Measurements from ENCODE around the gene VARS2.

The VARS2 gene

DNA sequence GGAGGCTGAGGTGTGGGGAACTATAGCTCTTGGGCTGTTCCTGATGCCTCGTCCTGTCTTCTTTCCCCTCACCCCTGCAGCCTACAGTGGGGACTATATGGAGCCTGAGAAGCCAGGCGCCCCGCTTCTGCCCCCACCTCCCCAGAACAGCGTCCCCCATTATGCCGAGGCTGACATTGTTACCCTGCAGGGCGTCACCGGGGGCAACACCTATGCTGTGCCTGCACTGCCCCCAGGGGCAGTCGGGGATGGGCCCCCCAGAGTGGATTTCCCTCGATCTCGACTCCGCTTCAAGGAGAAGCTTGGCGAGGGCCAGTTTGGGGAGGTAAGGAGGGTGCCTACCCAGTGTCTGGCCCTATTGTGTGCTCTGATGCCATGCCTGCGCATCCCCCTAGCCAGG lies 17.5 kb upstream of the VARS2 start:
- in situ Hi-C loops (cut with MboI; ENCODE audit: low sequenced_read_pairs) = no loop called here

GRCh38 chr6:30897882-30898281 lies 16.2 kb upstream of the VARS2 start:
- in situ Hi-C loops (cut with MboI; ENCODE audit: low sequenced_read_pairs) = no loop called here

GRCh38 chr6:30898750-30899360 lies 15.2 kb upstream of the VARS2 start:
- in situ Hi-C loops (cut with MboI; ENCODE audit: low sequenced_read_pairs) = no loop called here

DNA sequence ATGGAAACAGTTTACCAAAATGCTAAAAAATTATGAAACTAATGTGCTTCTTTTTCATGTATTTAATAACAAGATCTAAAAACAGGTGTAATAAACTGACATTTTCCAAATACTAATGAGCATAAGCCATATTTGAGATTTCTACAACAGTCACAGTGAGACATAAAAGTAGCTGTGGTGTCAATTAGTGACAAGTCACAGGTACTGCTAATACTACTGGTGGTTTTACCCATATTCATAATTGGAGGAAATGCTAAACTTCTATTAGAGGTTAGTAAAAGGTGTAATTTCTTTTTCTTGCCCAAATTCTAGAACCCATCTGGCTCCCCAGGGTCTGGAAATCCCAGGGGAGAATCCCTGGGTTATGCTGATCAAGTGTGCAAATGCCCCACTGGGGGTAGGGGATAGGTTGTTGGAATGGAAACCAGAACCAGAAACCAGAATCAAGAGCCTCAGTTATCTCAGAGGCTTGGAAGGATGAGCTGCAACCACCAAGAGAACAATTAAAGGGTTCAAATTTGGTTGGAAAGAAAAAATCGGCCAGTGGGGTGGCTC lies 13.1 kb upstream of the VARS2 start:
- in situ Hi-C loops (cut with MboI; ENCODE audit: low sequenced_read_pairs) = loop anchor here (25.0 kb wide), 1 partner anchor 186 kb away; no protein-coding TSS in a partner anchor

DNA sequence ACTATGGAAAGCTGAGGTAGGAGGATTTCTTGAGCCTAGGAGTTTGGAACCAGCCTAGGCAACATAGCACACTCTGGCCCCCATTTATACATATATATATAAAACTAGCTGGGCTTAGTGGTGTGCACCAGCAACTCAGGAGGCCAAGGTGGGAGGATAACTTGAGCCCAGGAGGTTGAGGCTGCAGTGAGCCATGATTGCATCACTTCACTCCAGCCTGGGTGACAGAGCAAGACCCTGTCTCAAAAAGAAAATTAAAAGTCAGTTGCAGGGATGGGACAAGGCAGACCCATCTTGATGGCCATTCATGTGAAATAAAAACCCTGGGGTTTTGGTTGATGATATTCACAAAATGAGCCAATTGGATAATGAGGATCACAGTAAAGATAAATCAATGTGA lies 12.6 kb upstream of the VARS2 start:
- in situ Hi-C loops (cut with MboI; ENCODE audit: low sequenced_read_pairs) = loop anchor here (25.0 kb wide), 1 partner anchor 186 kb away; no protein-coding TSS in a partner anchor

DNA sequence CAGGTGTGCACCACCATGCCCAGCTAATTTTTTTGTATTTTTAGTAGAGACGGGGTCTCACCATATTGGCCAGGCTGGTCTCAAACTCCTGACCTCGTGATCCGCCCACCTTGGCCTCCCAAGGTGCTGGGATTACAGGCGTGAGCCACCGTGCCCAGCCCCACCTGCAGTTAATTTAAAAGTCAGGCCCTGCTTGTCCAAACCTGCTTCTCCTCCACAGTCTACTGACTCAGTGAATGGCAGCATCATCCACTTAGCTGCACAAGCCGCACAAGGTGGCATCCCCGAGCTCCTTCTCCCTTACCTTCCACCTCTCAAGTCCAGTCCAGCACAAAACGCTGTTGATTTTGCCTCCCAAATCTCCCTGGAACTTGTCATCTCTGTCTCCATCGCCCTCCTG lies 11.8 kb upstream of the VARS2 start:
- in situ Hi-C loops (cut with MboI; ENCODE audit: low sequenced_read_pairs) = loop anchor here (25.0 kb wide), 1 partner anchor 185 kb away; no protein-coding TSS in a partner anchor

GRCh38 chr6:30902709-30903108 lies 11.3 kb upstream of the VARS2 start:
- in situ Hi-C loops (cut with MboI; ENCODE audit: low sequenced_read_pairs) = loop anchor here (25.0 kb wide), 1 partner anchor 185 kb away; no protein-coding TSS in a partner anchor

GRCh38 chr6:30903236-30903635 lies 10.8 kb upstream of the VARS2 start:
- in situ Hi-C loops (cut with MboI; ENCODE audit: low sequenced_read_pairs) = loop anchor here (25.0 kb wide), 1 partner anchor 184 kb away; no protein-coding TSS in a partner anchor

DNA sequence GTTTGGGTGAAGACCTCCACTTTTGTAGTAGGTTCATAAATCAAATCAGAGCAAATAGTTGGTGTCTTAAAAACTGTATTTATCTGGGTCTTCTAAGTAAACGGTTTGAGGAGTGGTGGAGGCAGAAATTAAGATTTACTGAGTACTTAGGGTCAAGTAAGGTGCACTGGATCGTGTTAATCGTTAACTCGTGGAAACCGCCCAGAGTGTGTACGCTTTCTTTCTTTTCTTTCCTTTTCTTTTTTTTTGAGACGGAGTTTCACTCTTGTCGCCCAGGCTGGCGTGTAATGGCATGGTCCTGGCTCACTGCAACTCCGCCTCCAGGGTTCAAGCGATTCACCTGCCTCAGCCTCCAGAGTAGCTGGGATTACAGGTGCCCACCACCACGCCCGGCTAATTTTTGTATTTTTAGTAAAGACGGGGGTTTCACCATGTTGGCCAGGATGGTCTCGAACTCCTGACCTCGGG lies 6.7 kb upstream of the VARS2 start:
- in situ Hi-C loops (cut with MboI; ENCODE audit: low sequenced_read_pairs) = loop anchor here (25.0 kb wide), 1 partner anchor 180 kb away; no protein-coding TSS in a partner anchor

DNA sequence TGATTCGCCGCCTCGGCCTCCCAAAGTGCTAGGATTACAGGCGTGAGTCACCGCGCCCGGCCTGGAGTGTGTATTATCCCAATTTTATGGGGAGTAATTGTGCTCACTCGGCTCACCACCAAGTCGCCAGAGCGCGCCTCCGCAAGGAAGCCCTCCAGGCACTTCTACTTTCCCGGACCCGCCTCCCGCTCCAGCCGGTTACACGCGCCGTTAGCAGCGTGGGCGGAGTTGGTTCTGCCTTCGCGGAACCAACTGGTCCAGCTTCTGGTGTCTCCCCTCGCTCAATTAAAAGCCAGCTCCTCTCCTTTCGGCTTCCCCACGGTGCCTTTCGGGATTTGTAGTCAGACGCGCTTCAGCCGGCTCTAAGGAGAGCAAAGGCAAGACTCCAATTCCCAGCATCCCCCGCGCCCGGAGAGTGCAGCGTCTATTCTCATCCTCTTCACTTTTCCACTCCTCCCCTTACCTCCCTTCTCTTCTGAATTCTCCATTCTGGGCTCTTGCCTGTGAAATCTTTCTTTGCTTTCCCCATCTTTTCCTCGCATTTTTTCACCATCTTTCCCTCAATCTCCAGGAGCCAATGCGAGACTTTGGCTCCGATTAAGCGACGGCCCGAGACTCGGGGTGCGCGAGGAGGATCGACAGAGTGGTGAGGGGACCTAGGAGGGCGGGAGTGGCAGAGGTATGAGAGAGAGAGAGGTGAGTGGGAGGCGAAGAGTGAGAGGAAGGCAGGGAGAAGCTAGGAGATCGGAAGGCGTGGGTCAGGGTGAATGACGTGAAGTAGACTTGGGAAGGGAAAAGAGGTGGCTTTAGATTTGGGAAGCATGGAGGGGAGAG lies 6.1 kb upstream of the VARS2 start, which contains the start of gene GTF2H4:
Gene GTF2H4 (plus strand): TSS at position 450 of the 834 bp plus-strand sequence.
- in situ Hi-C loops (cut with MboI; ENCODE audit: low sequenced_read_pairs) = loop anchor here (25.0 kb wide), 1 partner anchor 179 kb away; no protein-coding TSS in a partner anchor

- in situ Hi-C loops (cut with MboI; ENCODE audit: low sequenced_read_pairs) = loop anchor here (25.0 kb wide), 1 partner anchor 179 kb away; no protein-coding TSS in a partner anchor
These were observed 5.3 kb upstream of the VARS2 start for GRCh38 chr6:30908700-30909099.

DNA sequence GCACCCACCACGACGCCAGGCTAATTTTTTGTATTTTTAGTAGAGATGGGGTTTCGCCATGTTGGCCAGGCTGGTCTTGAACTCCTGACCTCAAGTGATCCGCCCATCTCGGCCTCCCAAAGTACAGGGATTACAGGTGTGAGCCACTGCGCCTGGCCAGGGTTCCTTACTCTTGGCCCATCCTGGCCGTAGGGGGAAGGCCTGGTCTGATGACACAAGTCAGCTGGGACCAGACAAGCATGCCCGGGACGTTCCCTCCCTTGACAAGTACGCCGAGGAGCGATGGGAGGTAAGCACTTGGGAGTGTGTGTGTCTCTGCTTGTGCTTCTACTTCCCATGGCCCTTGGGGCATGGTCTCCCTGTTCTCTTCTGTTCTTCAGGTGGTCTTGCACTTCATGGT lies 3.6 kb upstream of the VARS2 start:
- in situ Hi-C loops (cut with MboI; ENCODE audit: low sequenced_read_pairs) = loop anchor here (25.0 kb wide), 1 partner anchor 177 kb away; no protein-coding TSS in a partner anchor

DNA sequence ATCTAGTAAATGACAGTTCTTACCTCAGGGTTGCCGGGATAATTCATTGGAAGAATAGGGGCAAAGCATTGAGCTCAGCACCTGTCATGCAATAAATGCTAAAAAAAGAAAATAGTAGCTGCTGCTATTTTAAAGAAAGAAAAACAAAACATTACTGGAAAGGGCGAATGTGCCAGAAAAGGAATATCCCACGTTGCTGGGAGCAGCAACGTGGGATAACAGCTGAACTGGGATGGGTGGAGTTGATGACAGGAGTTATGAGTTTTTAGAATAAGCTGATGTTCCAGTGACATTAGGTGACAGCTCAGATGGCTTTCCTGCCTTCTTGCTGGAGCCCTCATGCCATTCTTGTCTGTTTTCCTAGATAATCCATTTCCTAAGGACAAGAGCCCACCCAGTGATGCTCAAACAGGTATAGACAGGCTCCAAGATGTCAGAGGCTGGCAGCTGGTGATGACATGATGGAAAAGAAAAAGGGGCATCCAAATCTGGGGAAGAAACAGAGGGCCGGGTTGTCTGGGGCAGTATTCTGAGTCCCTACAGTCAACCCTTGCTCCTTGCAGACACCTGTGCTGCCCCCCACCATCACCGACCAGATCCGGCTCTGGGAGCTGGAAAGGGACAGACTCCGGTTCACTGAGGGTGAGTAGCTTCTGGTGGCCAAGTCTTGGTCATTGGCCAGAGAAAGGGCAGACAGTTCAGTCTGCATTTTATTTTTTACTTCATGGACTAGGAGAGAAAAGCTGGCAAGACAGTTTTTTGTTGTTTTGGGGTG lies 1.1 kb upstream of the VARS2 start:
- in situ Hi-C loops (cut with MboI; ENCODE audit: low sequenced_read_pairs) = loop anchor here (25.0 kb wide), 1 partner anchor 174 kb away; no protein-coding TSS in a partner anchor

GRCh38 chr6:30913721-30914075 lies 340 bp upstream of the VARS2 start:
- in situ Hi-C loops (cut with MboI; ENCODE audit: low sequenced_read_pairs) = loop anchor here (25.0 kb wide), 1 partner anchor 174 kb away; no protein-coding TSS in a partner anchor

- in situ Hi-C loops (cut with MboI; ENCODE audit: low sequenced_read_pairs) = loop anchor here (25.0 kb wide), 1 partner anchor 172 kb away; no protein-coding TSS in a partner anchor
These were observed 984 bp downstream of the VARS2 start for GRCh38 chr6:30914854-30915590.

- in situ Hi-C loops (cut with MboI; ENCODE audit: low sequenced_read_pairs) = loop anchor here (25.0 kb wide), 1 partner anchor 172 kb away; no protein-coding TSS in a partner anchor
These were observed 1.5 kb downstream of the VARS2 start for GRCh38 chr6:30915591-30915946.

GRCh38 chr6:30917041-30917440 lies 3.0 kb downstream of the VARS2 start:
- in situ Hi-C loops (cut with MboI; ENCODE audit: low sequenced_read_pairs) = loop anchor here (25.0 kb wide), 1 partner anchor 170 kb away; no protein-coding TSS in a partner anchor

GRCh38 chr6:30917487-30917886 lies 3.4 kb downstream of the VARS2 start:
- in situ Hi-C loops (cut with MboI; ENCODE audit: low sequenced_read_pairs) = loop anchor here (25.0 kb wide), 1 partner anchor 170 kb away; no protein-coding TSS in a partner anchor

GRCh38 chr6:30918670-30919069 lies 4.6 kb downstream of the VARS2 start:
- in situ Hi-C loops (cut with MboI; ENCODE audit: low sequenced_read_pairs) = loop anchor here (25.0 kb wide), 1 partner anchor 169 kb away; no protein-coding TSS in a partner anchor

Data from HL-60/S4 (cell line).